ENCODE measurements around the gene DNAJC5.
"Not testable (repeated sequence)": the region's sequence is repeated elsewhere in the genome, so short reads cannot be mapped to it uniquely, and the experiment has no call there.

The DNAJC5 gene

DNA sequence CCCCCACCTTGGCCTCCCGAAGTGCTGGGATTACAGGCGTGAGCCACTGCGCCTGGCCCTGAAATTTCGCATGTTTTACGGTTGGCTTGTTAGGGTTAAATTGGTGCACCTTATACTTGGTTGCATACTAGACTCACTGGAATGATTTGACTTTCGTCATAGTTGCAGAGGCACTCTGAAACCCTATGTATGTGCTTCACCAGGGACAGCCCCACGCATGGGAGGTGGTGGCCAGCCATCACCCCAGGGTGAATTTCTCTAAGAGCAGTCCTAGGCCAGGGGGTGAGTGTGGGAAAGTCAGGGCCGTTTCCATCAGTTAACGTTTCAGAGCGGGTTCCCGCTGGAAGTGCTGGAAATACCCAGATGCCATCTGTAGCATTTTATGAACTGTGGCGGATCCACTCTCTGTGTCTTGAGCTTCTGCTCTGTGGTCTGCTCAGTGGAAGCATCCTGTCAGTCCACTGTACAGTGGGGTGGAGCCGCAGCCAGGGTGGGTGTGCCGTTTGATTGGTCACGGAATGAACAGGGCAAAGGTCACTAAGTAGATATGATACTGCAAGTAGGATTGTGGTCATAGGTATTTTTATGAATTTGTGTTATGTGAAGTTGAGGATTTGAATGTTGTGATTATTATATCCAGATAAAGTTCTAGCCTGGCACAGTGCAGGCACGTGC lies 13.2 kb downstream of the DNAJC5 start:
- DNase-seq (ENCODE audit: low read depth) = no peak
- TF ChIP-seq CTCF (conservative IDR thresholded peaks at IDR 0.05; ENCODE audit: low read depth, low read length) = no peak
- no peak overlapping the region for H3K4me3 ChIP-seq (ENCODE audit: low read depth, low read length)

GRCh38 chr20:63911176-63911575 lies 16.2 kb downstream of the DNAJC5 start:
- H3K4me3 ChIP-seq (ENCODE audit: low read depth, low read length) = no peak overlapping the region
- TF ChIP-seq CTCF (conservative IDR thresholded peaks at IDR 0.05; ENCODE audit: low read depth, low read length) = no peak
- no peak for DNase-seq (ENCODE audit: low read depth)

- no peak for DNase-seq (ENCODE audit: low read depth)
- no peak for TF ChIP-seq CTCF (conservative IDR thresholded peaks at IDR 0.05; ENCODE audit: low read depth, low read length)
- no peak overlapping the region for H3K4me3 ChIP-seq (ENCODE audit: low read depth, low read length)
These were observed 18.8 kb downstream of the DNAJC5 start for GRCh38 chr20:63913768-63914167.

DNA sequence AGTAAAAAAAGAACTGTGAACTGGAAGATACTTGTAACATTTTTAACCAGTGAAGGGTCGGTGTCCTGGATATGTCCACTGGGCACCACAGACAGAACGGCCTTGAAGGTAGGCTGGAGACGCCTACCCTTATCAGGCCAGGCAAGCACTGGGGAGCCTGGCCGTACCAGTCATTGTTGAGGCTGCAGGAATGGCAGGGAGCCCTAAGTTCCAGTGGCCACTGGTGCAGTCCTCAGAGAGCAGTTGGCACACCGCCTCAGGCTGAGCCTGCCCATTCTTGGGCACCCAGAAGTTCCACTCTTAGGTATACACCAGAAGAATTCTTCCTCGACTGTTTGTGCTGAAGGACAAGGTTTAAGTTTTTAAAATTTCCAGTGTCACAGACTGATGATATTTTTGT lies 20.5 kb downstream of the DNAJC5 start:
- H3K4me3 ChIP-seq (ENCODE audit: low read depth, low read length) = no peak overlapping the region
- no peak for DNase-seq (ENCODE audit: low read depth)
- no peak for TF ChIP-seq CTCF (conservative IDR thresholded peaks at IDR 0.05; ENCODE audit: low read depth, low read length)

GRCh38 chr20:63916371-63916939 lies 21.5 kb downstream of the DNAJC5 start:
- DNase-seq (ENCODE audit: low read depth) = peak; percentile 21
- not testable (repeated sequence) for H3K4me3 ChIP-seq (ENCODE audit: low read depth, low read length)

DNA sequence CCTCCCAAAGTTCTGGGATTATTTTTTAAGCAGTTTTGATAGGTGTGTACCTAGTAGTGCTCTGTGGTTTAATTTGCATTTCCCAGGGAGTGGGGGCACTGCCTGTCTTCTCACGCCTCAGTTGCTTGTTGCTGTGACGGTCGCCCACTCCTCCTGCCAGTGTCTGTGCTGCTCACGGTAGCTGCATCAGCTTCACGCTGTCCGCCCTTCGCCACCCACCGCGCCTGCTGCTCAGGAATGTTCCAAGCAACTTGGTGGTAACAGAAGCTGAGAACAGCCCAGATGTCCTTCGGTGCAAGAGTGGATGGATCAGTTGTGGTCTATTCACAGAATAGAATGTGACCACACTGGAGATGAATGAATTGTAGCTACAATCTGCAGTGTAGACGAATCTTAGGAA lies 22.9 kb downstream of the DNAJC5 start:
- TF ChIP-seq CTCF (conservative IDR thresholded peaks at IDR 0.05; ENCODE audit: low read depth, low read length) = no peak
- no peak for DNase-seq (ENCODE audit: low read depth)
- H3K4me3 ChIP-seq (ENCODE audit: low read depth, low read length) = no peak overlapping the region

DNA sequence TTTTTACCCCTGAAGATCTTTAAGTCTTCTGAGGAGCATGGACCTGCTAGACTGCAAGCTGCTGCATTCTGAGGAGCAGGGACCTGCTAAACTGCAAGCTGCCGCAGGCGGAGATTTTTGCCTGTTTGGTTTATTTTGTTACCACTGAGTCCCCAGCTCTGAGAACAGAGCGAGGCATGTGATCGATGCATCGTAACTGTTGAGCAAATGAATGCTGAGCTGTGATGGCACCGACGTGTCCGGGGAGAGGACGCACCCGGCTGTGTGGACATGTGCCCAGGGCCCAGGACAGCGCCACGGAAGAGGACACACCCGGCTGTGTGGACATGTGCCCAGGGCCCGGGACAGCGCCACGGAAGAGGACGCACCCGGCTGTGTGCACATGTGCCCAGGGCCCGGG lies 24.2 kb downstream of the DNAJC5 start:
- no peak overlapping the region for H3K4me3 ChIP-seq (ENCODE audit: low read depth, low read length)
- DNase-seq (ENCODE audit: low read depth) = no peak
- no peak for TF ChIP-seq CTCF (conservative IDR thresholded peaks at IDR 0.05; ENCODE audit: low read depth, low read length)
